ENCODE data around the gene GMDS. TPM values are rescaled to one million over a fixed set of nuclear protein-coding genes. Genes with fewer than 3 reads are reported as not detected.
A peak's percentile ranks its signal among the peaks of the same experiment; 100 is the strongest.
"Not testable (repeated sequence)": the region's sequence is repeated elsewhere in the genome, so short reads cannot be mapped to it uniquely, and the experiment has no call there.

The GMDS gene
- total RNA-seq, 1 experiment from 2014 or later = 7.9 TPM

- Histone ChIP-seq H3K4me3 (no peak overlapping the region), H3K27me3 (replicated peaks) (no peaks in the 10 kb centered on the region), H3K4me1 (replicated peaks) (peaks cover 5% of the 10 kb centered on the region; the same call in 1 of the 2 replicates), H3K36me3 (no peaks in the 10 kb centered on the region), H3K27ac (no peak overlapping the region), H3K9me3 (replicated peaks) (no peaks in the 10 kb centered on the region)
- no peak for DNase-seq (ENCODE audit: low read depth in 1 of 2, low spot score in 2 of 2)
Measured at GRCh38 chr6:1858859-1859258, 386.5 kb downstream of the GMDS start.

GRCh38 chr6:1858196-1858595 is 387.2 kb downstream of the GMDS start:
- Histone ChIP-seq H3K27ac (no peak overlapping the region), H3K36me3 (no peaks in the 10 kb centered on the region), H3K4me1 (replicated peaks) (peaks cover 5% of the 10 kb centered on the region; the same call in 1 of the 2 replicates), H3K27me3 (replicated peaks) (no peaks in the 10 kb centered on the region), H3K9me3 (replicated peaks) (no peaks in the 10 kb centered on the region), H3K4me3 (no peak overlapping the region)
- no peak for DNase-seq (ENCODE audit: low read depth in 1 of 2, low spot score in 2 of 2)

DNA sequence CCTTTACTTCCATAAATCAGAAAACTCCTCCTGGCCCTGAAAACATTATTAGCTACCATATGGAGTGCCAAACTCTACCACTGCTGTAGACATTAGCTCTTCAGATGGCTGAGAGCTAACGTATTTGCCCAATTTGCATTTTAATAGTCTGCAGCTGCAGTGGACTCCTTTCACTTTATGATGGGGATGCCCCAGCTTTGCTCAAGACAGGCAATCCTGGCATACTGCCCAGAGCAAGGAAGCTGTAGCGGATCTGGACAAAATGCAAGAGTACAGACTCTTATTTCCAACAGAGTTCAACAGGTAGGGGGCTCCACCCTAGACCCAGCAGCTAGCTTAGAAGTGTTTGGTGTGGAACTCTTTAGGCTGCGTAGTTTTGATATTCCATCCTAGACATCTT is 389.0 kb downstream of the GMDS start:
- Histone ChIP-seq H3K27ac (no peak overlapping the region), H3K4me3 (no peak overlapping the region), H3K4me1 (replicated peaks) (peaks cover 5% of the 10 kb centered on the region; the same call in 1 of the 2 replicates), H3K9me3 (replicated peaks) (no peaks in the 10 kb centered on the region), H3K36me3 (no peaks in the 10 kb centered on the region), H3K27me3 (replicated peaks) (no peaks in the 10 kb centered on the region)
- DNase-seq (ENCODE audit: low read depth in 1 of 2, low spot score in 2 of 2) = no peak

GRCh38 chr6:1855890-1856289 is 389.5 kb downstream of the GMDS start:
- H3K4me3 ChIP-seq = no peak overlapping the region
- no peaks in the 10 kb centered on the region for H3K9me3 ChIP-seq (replicated peaks)
- no peaks in the 10 kb centered on the region for H3K27me3 ChIP-seq (replicated peaks)
- peaks cover 9% of the 10 kb centered on the region for H3K4me1 ChIP-seq (replicated peaks)
- H3K36me3 ChIP-seq = no peaks in the 10 kb centered on the region
- no peak overlapping the region for H3K27ac ChIP-seq
- no peak for DNase-seq (ENCODE audit: low read depth in 1 of 2, low spot score in 2 of 2)

- H3K27ac ChIP-seq = no peak overlapping the region
- DNase-seq (ENCODE audit: low read depth in 1 of 2, low spot score in 2 of 2) = no peak
Measured at GRCh38 chr6:1854296-1854695, 391.1 kb downstream of the GMDS start.

GRCh38 chr6:1853761-1854160 is 391.6 kb downstream of the GMDS start:
- H3K27ac ChIP-seq = no peak overlapping the region
- H3K4me1 ChIP-seq (replicated peaks) = peaks cover 19% of the 10 kb centered on the region

More at GRCh38 chr6:1854296-1854695, 391.1 kb downstream of the GMDS start:
- no peak overlapping the region for H3K4me3 ChIP-seq
- H3K27me3 ChIP-seq (replicated peaks) = no peaks in the 10 kb centered on the region
- H3K9me3 ChIP-seq (replicated peaks) = no peaks in the 10 kb centered on the region
- no peaks in the 10 kb centered on the region for H3K36me3 ChIP-seq
- H3K4me1 ChIP-seq (replicated peaks) = peaks cover 19% of the 10 kb centered on the region

DNA sequence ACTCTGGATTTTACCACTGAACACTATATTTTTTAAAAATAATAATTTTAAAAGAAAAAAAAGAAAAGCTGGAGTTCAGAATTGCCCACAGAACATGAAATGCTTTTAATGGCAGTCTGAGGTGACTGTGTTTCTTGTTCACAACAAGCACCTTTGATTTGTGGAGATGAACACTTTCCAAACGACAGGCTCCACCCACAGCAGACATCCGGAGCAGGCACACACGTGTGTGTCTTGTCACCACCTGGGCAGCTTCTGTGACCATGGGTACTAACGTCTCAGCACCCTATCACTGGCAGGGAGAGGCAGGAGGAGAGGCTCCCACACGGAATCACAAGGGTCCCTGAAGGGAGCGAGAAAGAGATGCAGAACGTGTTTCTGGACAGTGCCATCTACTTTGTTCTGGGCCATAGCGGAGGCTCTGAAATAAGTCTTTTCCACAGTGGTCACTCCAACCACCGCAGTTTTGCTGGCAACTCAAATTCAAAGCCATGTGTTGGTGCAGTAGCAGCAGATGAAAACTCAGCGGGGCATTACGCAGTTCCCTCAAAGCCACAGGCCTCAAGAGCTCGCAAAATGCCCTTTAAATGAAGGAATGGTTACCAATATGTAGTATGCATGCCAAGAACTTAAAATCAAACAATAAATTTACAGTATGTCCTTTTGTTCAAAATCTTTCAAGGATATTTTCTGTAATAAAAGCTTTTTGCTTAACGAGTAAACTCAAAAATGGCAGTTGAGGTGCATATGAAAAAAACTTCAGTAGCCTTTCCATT is 393.5 kb downstream of the GMDS start:
- Histone ChIP-seq H3K4me1 (replicated peaks) (peaks cover 19% of the 10 kb centered on the region), H3K9me3 (replicated peaks) (no peaks in the 10 kb centered on the region), H3K27me3 (replicated peaks) (no peaks in the 10 kb centered on the region), H3K4me3 (no peak overlapping the region), H3K36me3 (no peaks in the 10 kb centered on the region), H3K27ac (no peak overlapping the region)
- no peak for DNase-seq (ENCODE audit: low read depth in 1 of 2, low spot score in 2 of 2)

More at GRCh38 chr6:1853761-1854160, 391.6 kb downstream of the GMDS start:
- Histone ChIP-seq H3K4me3 (no peak overlapping the region), H3K36me3 (no peaks in the 10 kb centered on the region), H3K9me3 (replicated peaks) (no peaks in the 10 kb centered on the region), H3K27me3 (replicated peaks) (no peaks in the 10 kb centered on the region)
- no peak for DNase-seq (ENCODE audit: low read depth in 1 of 2, low spot score in 2 of 2)

DNA sequence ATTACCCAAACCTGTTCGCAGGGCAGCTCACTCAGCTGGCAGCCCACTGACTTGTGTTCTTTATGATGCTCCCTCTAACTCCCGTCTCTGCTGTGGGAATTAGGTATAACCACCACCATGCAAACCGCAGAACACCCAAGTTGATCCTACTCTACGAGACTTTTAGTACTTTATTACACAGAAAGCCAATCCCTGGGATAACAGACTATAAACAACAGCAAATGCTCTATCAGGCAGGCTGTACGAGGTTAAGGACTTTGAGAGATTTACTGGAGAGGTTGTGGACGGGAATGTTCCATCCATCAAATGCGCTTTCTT is 394.6 kb downstream of the GMDS start:
- Histone ChIP-seq H3K27me3 (replicated peaks) (no peaks in the 10 kb centered on the region), H3K9me3 (replicated peaks) (no peaks in the 10 kb centered on the region), H3K4me3 (no peak overlapping the region), H3K36me3 (no peaks in the 10 kb centered on the region), H3K4me1 (replicated peaks) (peaks cover 13% of the 10 kb centered on the region), H3K27ac (no peak overlapping the region; the same call in 1 of the 2 replicates)
- DNase-seq (ENCODE audit: low read depth in 1 of 2, low spot score in 2 of 2) = peak; percentile 72 to 84

DNA sequence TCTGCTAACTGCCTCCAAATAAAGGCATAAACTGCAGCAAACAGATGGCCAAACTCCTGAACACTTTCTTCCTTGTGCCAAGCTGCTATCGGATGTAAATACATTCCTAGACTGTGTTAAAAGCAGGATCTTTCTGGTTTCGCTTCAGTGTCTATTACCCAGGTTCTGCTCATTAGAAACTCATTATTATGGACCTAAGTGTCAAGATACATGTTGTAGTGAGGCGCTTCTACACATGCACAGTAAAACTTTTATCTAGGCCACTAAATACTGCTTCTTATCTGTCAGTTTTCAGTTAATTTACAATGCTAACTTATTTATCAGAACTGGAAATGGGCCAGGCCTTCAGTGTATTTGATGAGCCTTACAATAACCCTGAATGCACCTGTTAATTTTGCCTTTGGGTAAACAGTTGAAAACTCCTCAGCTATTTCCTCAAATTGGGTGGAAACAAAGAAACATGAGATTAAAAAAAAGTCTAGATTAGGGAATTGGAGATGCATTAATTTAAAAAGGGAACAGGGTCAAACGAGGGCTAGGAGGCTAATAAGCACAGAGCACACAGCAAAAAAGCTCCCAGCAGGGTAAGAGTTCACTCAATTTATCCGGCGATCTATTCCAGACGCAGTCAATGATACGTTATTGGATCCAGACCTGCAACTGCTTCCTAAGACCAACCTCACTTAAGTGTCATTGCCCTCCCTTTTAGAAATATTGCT is 395.1 kb downstream of the GMDS start:
- peaks cover 13% of the 10 kb centered on the region for H3K4me1 ChIP-seq (replicated peaks)
- H3K36me3 ChIP-seq = no peaks in the 10 kb centered on the region
- H3K9me3 ChIP-seq (replicated peaks) = peaks cover 4% of the 10 kb centered on the region; the same call in 1 of the 2 replicates
- H3K27me3 ChIP-seq (replicated peaks) = no peaks in the 10 kb centered on the region
- no peak overlapping the region for H3K4me3 ChIP-seq
- no peak overlapping the region for H3K27ac ChIP-seq
- no peak for DNase-seq (ENCODE audit: low read depth in 1 of 2, low spot score in 2 of 2)

DNA sequence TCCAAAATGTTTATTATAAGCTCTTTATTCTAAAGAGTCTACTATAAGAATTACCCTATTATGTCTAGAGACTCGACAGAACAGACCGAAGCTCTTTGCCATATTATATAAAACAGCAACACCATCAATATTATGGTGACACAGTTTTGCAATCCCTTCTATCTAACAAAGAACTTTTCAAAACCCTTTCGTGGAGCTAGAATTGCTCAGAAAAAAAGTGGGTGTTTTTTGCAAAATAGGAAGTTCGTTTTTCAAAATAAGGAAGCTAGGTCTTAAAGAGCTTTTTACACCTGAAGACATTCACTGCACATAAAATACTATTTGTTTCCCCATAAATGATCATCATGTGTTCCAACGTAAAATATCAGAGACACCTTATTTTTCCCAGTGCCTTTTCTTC is 395.7 kb downstream of the GMDS start:
- Histone ChIP-seq H3K27ac (no peak overlapping the region), H3K9me3 (replicated peaks) (peaks cover 5% of the 10 kb centered on the region; the same call in 1 of the 2 replicates), H3K4me1 (replicated peaks) (peaks cover 13% of the 10 kb centered on the region), H3K36me3 (no peaks in the 10 kb centered on the region), H3K27me3 (replicated peaks) (no peaks in the 10 kb centered on the region), H3K4me3 (no peak overlapping the region)
- no peak for DNase-seq (ENCODE audit: low read depth in 1 of 2, low spot score in 2 of 2)

- Histone ChIP-seq H3K27ac (no peak overlapping the region), H3K4me3 (no peak overlapping the region)
- DNase-seq (ENCODE audit: low read depth in 1 of 2, low spot score in 2 of 2) = no peak
Measured at GRCh38 chr6:1848752-1849151, 396.7 kb downstream of the GMDS start.

DNA sequence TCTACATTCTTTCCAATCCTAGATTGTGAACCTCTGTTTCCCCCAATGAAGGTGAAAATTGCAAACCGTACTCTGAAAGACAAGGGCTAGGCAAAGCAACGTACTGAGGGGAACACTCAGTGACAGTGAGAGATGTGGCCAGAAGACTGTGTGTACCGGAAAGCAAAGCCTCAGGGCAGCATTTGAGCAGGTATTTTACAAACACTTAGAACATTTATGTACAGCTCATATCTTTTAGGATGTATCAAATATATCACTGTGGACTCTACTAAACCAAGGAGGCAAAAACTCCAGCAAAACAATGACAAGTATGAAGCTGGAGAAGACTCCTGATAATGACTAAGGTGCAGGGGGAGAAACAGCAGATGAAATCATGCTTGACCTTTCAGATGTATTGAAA is 398.8 kb downstream of the GMDS start:
- no peak for DNase-seq (ENCODE audit: low read depth in 1 of 2, low spot score in 2 of 2)
- Histone ChIP-seq H3K27ac (no peak overlapping the region), H3K36me3 (no peaks in the 10 kb centered on the region), H3K4me1 (replicated peaks) (peaks cover 13% of the 10 kb centered on the region), H3K4me3 (no peak overlapping the region), H3K9me3 (replicated peaks) (peaks cover 5% of the 10 kb centered on the region; the same call in 1 of the 2 replicates), H3K27me3 (replicated peaks) (no peaks in the 10 kb centered on the region)

More at GRCh38 chr6:1848752-1849151, 396.7 kb downstream of the GMDS start:
- H3K27me3 ChIP-seq (replicated peaks) = no peaks in the 10 kb centered on the region
- H3K4me1 ChIP-seq (replicated peaks) = peaks cover 13% of the 10 kb centered on the region
- no peaks in the 10 kb centered on the region for H3K36me3 ChIP-seq
- H3K9me3 ChIP-seq (replicated peaks) = peaks cover 5% of the 10 kb centered on the region; the same call in 1 of the 2 replicates

DNA sequence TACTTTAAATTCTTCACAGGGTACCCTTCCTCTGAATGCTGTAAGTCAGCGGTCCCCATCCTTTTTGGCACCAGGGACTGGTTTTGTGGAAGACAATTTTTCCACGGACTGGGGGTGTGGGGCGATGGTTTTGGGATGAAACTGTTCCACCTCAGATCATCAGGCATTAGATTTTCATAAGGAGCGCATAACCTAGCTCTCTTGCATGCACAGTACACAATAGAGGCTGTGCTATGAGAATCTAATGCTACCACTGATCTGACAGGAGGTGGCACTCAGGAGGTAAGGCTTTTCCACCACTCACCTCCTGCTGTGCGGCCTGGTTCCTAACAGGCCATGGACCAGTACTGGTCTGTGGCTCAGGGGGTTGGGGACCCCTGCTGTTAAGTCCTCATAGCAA is 399.9 kb downstream of the GMDS start:
- not testable (repeated sequence) for DNase-seq (ENCODE audit: low read depth in 1 of 2, low spot score in 2 of 2); H3K9me3 ChIP-seq (replicated peaks); H3K27me3 ChIP-seq (replicated peaks); H3K27ac ChIP-seq; H3K4me3 ChIP-seq; H3K36me3 ChIP-seq
- peaks cover 17% of the 10 kb centered on the region for H3K4me1 ChIP-seq (replicated peaks)

GRCh38 chr6:1842334-1842733 is 403.1 kb downstream of the GMDS start:
- peaks cover 43% of the 10 kb centered on the region for H3K4me1 ChIP-seq (replicated peaks)
- H3K4me3 ChIP-seq = no peak overlapping the region
- no peak overlapping the region for H3K27ac ChIP-seq
- no peaks in the 10 kb centered on the region for H3K27me3 ChIP-seq (replicated peaks)
- no peak for DNase-seq (ENCODE audit: low read depth in 1 of 2, low spot score in 2 of 2)
- peaks cover 5% of the 10 kb centered on the region; the same call in 1 of the 2 replicates for H3K9me3 ChIP-seq (replicated peaks)
- no peaks in the 10 kb centered on the region for H3K36me3 ChIP-seq
